Hematopoietic multipotent progenitor cell treated with erythropoietin and hydrocortisone succinate and interleukin-3 and kit ligand, for 17 days (in vitro differentiated cells): Measurements from ENCODE around the gene ECHS1.
"Not testable (repeated sequence)": the region's sequence is repeated elsewhere in the genome, so short reads cannot be mapped to it uniquely, and the experiment has no call there.

Experiments used
- DNase-seq: peaks from one replicate; pipeline ENCODE4 v3.0.0-alpha.2; 2015; ENCODE audit warnings: low spot score

The ECHS1 gene

DNA sequence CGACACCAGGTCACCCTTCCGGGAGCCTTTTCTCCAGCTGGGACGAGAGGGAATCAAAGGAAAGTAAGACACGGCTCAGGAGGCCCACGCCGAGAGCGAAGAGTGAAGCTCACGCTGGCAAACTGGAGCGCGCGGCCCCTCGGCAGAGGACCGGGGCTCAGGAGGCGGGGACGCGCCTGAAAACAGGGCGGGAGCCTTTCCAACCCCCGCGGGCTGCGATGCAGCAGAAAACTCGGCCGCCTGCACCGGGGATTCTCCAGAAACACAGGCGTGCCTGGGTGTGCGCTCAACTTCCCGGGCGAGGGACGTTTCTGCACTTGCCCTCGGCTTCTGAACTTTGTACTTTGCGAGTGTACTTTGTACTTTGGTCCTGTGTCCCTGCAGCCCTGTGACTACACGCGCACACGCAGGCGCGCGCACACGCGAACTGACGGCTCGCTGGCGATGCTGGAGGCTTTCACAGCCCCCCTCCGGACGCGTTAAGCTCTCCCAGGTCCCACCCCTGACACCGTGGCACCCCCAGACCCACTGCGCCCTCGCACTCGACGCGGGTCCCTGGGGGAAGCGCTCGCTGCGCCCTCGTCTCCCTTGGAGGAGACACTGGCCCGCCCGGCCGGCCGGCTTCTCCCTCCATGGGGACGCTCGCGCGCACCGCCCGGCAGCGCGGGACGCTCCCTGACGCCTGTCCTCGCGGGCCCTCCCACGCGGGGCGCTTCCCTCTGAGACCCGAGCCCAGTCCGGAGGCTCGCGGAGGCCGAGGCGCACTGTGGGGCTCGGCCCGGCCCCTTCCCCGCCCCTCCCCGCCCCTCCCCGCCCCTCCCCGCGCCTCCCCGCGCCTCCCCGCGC is 5.3 kb upstream of the ECHS1 start:
- peak; percentile 42 for DNase-seq

DNA sequence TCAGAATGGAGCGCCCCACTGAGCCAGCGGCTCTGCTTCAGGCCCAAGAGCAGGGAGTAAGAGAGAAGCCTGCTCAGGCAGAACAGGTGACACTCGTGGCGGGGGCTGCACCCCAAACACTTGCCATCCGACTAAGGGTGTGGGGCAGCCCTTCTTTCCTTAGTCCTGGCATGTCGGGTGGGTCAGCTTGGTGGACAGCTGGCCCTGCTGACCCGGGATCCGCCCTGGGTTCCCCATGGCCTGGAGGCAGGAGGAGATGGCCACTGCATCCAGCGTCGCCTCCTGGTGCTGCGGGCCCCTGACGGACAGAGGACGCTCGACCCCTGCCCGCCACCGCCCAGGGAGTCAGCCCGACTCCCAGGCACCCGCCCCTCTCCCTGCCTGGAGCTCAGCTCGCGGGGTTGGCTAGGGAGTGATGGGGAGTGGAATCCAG is 4.7 kb upstream of the ECHS1 start:
- DNase-seq: no peak

DNA sequence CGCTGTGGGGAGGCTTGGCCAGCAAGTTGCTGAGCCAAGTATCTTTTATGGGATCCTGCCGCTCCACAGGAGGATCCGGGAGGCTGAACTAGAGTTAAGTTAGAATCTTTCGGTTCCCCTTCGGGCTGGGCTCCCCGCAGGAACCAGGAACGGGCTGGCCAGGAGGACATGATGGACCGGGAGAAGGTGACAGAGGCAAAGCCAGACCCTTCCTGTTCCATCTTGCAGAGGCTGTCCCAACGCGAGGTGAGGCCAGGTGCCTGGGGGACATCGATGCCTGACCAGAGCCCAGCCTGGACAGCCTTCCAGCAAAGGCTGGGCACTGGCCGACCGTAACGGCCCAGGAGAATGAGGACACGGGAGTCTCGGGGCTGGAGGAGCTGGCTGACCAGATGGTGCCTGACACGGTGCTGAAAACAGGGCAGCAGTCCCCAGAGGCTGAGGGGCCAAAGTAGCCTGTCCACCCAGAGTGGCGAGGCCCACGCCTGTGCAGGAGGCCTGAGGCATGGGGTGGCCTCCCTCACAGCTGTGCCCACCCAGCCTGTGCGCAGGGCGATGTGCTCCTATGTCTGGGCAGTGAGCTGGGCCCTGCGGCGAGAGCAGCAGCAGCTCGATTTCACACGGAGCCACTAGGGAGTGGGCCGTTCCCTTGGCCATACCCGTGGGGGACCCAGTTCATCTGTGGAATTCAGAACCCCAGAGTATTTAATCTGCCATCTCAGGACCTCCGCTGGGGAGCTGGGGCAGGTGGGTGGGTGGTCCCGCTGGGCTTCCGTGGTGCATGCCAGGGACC is 4.1 kb upstream of the ECHS1 start:
- DNase-seq: no peak

DNA sequence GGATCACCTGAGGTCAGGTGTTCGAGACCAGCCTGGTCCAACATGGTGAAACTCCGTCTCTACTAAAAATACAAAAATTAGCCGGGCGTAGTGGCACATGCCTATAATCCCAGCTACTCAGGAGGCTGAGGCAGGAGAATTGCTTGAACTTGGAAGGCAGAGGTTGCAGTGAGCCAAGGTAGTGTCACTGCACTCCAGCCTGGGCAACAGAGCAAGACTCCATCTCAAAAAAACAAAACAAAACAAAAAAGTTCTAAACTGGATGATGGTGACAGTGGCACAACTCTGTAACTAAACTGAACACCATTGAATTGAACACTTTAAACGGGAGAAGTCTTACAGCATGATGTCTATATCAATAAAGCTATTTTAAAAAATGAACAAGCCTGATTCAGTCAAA is 3.0 kb upstream of the ECHS1 start:
- DNase-seq: not testable (repeated sequence)

DNA sequence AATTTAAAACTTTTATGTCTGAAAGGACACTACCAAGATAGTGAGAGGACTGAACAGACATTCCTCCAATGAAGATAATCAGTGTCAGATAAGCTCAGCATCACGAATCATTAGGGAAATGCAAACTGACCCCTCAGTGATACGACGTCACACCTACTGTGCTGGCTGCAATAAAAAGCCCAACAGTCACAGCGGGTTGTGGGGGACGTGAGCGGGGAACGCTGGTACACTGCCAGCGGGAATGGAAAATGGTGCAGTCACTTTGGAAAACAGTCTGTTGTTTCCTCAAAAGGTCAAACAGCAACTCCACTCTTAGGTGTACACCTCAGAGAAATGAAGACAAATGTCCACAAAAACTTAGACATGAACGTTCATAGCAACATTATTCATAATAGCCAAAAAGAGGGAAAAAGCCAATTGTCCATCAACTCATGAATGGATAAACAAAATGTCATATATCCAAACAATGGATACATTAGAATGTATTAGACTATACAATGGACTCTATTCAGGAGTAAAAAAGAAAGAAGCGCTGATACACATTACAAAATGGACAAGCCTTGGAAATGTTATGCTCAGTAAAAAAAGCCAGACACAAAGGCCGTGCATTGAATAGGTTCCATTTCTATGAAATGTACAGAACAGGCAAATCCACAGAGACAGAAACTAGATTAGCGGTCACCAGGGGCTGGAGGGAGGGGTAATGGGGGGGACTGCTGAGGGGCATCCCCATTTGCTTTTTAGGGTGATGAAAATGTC is 2.4 kb upstream of the ECHS1 start:
- no peak for DNase-seq

DNA sequence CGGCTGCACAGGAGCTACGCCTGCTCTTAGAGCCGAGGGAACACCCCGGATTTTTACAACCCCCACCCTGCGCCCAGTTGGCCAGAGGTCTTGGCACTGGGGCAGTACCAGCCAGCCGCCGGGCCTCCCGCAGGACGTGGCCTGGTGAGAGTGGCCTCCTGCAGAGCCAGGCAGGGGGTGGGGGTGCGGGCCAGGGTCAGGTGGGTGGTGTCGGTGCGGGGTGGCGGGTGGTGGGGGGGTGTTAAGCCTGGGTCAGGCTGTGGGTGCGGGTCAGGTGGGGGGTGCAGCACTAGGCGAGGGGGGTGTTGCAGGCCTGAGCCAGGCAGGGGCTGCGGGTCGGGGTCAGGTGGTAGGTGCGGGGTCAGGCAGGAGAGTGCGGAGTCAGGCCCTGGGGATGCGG is 647 bp downstream of the ECHS1 start:
- no peak for DNase-seq

DNA sequence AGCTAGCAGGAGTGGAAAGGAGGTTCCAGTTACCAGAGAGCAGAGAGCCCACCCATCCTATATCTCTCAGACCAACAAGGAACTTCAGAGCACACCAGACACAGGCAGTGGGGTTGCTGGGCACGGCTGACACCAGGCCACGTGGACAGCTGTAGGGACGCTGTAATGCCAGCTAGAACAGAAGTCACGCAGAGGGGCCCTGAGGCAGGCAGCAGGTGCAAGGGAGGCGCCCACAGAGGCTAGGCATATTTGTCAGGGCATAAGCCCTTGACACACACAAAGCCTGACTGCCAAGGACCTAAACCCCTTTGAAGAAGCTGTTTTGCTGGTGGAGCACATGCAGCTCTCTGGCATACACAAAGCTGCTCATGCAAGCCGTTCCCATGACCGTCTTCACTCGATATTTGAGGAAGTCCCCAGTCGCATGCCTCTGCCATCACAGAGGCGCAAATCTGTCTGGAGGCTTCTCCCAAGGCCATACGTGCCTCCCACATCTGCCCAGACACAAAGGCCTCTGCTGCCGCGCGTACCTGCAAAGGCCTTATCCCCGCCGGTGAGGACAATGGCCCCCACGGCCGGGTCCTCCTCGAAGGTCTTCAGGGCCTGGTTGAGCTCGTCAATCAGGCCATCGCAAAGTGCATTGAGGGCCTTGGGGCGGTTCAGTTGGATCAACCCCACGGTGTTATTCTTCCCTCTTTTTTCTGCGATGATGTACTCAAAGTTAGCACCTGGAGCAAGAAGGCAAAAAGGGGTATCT is 2.9 kb downstream of the ECHS1 start:
- no peak for DNase-seq

DNA sequence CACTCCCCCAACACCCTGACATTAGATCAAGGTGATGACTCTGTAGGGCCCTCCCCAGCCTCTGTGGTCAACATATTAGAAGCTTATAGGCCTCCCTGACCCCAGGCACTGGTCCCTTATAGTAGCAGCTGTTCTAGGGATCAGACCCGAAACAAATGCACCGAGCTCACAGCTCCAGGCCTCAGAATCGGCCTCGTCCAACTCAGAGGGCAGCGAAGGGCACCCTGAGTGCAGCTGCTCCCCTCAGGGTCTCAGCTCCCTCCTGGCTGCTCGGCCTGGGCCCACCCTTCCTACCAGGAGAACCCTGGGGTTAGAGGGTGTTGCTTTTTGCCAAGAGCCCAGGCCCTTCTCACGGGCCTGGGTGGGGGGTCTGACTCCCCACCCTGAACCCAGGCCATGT is 5.0 kb downstream of the ECHS1 start:
- DNase-seq: no peak

DNA sequence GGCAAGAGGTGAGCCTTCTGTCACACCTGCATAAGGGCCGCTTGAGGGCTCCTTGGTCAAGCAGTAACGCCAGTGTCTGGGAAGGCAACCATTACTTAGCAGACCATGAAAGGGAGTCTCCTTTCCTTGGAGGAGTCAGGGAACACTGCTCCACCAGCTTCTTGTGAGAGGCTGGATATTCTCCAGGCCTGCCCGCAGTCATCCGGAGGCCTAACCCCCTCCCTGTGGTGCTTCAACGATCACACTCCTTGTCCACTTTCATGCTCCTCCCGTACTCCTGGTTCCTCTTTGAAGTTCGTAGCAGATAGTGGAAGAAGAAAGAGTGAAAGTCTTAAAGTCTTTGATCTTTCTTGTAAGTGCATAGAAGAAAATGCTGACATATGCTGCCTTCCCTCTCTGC is 5.7 kb downstream of the ECHS1 start:
- not testable (repeated sequence) for DNase-seq

DNA sequence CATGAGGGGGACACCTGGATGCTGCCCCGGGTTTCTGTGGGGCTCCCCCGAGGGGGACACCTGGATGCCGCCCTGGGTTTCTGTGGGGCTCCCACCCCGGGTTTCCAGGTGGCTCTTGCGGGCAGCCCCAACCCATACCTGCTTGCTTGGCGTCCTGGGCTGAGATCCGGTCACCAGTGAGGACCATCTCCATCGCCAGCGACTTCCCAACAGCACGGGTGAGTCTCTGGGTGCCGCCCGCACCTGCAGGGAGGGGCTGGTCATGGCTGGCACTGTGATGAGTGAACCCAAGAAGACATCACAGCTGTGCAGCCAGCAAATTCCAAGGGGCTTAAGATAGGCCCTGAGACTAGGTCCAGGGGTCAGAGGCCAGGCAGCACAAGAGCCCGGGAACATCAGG is 6.4 kb downstream of the ECHS1 start:
- DNase-seq: no peak

DNA sequence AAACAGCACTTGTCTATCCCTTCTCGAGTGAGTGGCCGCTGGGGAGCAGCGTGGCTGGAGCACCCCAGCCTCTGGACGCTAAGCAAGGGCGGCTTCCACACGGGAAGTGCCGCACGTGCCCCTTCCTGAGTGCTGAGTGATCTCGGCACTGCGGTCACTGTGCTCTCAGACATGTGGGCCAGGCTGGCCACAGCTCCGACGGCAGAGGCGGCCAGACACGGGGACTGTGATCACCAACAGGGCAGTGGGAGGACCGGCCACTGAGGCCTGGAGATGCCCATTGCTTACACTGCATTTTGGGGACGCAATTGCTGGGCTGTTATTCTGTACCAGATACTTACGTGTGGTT is 7.0 kb downstream of the ECHS1 start:
- DNase-seq: no peak

DNA sequence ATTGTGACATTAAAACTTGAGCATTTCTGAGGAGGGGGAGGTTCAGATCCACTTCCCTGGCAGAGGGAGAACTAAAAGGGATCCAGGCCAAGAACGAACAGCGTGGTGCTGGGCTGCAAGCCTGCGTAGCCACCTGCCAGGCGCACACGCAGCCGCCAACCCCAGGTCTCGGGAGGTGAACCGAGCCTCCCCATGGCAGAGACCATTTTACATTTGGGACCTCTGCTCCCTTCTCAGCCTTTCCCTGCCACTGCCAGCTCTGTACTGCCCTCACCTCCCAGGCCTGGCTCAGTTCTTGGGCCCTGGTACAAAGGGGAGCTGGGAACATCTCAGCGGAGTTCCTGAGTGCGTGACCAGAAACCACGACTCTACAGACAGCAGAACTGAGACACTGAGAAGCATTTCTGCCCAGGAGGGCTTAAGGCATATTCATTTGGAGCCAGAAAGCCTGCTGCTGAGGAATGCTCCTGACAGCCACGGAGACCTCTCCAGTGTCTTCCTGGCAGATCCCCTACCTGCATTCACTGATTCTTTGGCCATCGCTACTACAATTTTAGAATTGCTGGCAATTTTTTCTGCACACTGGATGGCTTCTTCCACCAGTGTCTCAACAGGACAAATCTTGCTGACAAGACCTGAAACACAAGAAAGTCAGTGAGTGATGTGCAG is 7.6 kb downstream of the ECHS1 start:
- no peak for DNase-seq

DNA sequence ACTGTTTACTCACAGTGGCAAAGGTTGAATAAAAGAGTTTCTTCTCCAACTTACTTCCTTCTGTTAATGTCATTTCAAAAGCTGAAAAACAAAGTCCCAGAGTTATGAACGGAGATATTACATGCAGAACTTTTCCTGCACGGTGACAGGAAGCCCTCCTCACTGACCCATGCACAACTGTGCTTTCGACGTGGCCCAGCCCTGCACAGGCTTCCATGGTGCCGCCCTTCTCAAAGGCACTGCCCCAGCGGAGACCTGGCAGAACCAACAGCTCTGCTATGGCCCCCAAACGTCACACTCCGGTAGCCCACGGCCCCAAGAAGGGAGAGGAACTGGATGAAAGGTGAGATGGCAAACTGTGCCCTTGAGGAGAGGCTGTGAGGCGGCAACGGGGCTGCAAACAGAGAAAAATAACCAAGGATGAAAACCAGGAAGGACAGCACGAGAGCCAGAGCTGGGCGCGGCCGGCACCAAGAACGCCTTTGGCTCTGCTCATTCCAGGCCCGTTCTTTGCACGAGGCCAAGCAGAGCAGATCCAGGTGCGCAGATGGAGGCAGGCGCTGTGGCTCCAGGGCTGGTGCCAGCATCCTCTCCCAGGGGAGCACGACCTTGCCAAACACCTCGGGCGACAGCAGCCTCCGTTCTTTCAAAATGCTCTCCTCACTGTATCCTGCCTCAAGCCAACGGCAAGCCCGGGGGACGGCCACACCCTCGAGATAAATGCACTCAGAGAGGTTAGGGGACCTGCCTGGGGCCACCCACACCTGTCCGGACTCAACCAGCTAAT is 8.3 kb downstream of the ECHS1 start:
- no peak for DNase-seq

DNA sequence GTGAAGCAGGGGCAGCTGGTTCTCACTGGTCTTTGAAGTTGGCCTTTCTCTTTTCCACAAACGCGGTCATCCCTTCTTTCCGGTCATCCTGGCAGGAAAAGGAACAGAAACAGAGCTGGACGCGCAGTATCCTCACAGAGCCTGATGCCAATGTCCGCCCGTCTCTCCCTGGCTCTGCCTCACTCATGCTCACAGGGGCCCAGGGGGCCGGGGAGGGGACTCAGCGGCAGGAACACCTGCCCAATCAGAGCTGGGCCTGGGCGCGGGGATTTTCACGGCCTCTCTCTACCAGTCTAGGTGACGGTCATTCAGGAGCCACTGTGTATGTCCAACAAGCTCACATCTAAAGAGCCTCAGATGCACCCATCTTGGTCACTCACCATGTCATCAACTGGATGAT is 10.3 kb downstream of the ECHS1 start:
- no peak for DNase-seq

DNA sequence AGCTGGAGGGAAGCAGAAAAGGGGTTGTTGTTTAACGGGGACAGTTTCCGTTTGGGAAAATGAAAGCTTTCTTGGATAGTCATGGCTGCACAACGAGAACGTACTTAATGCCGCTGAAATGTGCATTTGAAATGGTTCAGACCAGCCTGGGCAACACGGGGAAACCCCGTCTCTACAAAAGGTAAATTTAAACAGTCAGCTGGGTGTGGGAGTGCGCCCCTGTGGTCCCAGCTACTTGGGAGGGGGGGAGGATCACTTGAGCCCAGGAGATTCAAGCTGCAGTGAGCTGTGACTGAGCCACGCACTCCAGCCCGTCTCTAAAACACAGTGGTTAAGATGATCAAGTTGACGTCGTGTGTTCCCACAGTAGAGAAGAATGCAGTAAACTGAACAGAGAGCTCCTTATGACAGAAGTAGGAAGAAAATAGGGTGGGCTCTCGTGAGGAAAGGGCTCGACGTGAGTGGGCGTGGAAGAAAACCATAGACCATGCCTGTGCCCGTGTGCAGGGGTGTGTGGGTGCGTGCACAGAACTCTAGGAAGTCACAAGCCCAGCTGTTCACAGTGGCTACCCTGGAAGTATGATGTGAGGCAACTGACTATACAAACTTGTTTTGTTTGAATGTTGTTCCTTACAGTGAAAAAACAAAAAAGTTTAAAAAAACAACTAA is 11.2 kb downstream of the ECHS1 start:
- no peak for DNase-seq

DNA sequence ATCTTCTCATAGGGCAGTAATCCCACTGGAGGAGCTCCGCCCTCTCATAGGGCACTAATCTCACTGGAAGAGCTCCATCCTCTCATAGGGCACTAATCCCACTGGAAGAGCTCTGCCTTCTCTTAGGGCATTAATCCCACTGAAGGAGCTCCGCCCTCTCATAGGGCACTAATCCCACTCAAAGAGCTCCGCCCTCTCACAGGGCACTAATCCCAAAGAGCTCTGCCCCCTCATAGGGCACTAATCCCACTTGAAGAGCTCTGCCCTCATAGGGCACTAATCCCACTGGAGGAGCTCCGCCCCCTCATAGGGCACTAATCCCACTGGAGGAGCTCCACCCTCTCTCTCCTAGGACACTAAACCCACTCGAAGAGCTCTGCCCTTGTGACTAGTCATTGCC is 11.9 kb downstream of the ECHS1 start:
- DNase-seq: no peak

DNA sequence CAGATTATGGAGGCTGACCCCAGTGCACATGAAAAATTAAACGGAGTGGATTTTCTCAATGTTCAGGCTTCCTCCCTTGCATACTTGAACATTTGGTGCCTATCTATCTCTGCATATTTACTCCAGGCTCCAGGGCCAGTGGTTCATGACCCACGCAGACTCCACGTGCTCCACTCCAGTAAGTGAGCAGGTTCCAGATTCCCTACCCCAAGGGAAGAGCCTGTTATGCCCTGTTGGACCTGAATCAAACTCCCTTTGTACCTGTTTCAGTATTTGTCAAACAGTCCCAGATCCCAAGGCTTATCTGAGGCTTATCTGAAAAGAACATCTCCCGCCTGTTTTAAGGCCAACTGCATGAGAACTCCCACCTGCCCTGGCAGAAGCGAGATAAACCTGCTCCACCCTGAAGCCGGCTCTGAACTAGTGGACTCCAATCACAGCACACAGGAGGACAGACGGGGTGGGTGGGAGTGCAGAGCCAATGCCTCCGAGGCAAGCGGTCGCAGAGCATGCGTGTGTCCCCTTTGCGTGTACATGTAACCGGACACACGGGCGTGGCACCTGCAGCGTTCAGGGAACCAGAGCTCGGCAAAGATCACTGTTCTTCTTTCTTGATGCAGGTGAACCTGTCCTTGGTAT is 13.1 kb downstream of the ECHS1 start:
- no peak for DNase-seq

DNA sequence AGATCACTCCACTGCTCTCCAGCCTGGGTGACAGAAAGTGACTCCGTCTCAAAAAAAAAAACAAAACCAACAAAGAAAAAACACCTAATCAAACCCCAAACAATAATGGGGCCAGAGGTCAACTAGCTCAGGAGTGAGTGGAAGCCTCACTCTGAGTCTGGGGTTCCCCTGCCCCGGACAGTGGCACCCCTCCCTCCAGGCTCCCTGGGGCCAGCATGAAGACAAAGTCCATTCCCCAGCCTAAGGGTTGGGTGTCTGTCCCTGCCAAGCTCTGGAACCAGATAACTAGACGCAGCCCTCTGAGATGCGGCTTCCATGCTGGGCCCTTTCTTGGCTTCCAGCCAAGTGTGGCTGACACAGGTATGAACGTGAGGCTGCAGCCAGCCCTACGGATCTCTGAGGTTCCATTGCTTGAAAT is 13.6 kb downstream of the ECHS1 start:
- peak; percentile 71 for DNase-seq

DNA sequence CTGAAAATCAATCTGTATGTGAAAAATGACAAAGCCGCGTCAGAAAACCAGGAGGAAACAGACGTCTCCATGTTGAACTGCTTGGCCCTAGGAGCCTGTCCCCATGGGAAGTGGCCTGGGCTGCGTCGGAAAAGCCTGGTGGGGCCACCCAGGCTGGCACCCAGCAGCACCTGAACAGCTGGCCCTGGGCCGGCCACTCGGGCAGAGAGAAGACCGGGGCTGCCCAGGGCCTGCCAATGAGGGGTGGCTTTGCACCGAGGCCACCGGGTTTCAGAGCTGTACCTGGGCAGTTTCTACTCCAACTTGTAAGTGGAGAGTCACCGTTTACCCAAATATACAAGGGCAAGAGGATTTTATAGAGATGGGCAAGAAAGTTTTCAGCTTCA is 14.2 kb downstream of the ECHS1 start:
- no peak for DNase-seq
